A549 (cell line): ENCODE results near the gene CCDC102B. TPM values are rescaled to one million over a fixed set of nuclear protein-coding genes. Genes with fewer than 3 reads are reported as not detected.

Experiments used
- ATAC-seq, 2 experiments: fragments of 200-7000 bp in 1 of 2; fragments of >200 bp in 1 of 2; cut with Nextera tagmentation in 1 of 2; cut with Tn5 transposase in 1 of 2; 3 replicates each; pipeline versions ENCODE4 v1.8.0 to v1.9.1; 2018 to 2020; ENCODE audit warnings: mild to moderate bottlenecking in 1 of 2, moderate library complexity in 1 of 2
- CTCF ChIA-PET: fragments of 300-600 bp; sonication (Branson Sonifier 250); formaldehyde crosslinking; extraction: SDS; loops from one replicate; lab custom pipeline; 2021; ENCODE audit warnings: antibody characterized with exemption, inconsistent platforms; lab: Yijun Ruan, JAX
- POLR2A ChIA-PET: fragments of 350-600 bp; formaldehyde crosslinking; extraction: SDS; loops from one replicate; lab custom pipeline; 2021; ENCODE audit warnings: antibody characterized with exemption, inconsistent platforms; lab: Yijun Ruan, JAX
- DNase-seq, 2 experiments: peaks; one replicate each; pipeline versions ENCODE4 v3.0.0 to v3.0.0-alpha.2; 2011 to 2016; ENCODE audit warnings: low read depth in 1 of 2, low spot score in 1 of 2
- FAIRE-seq: peaks from 2 replicates; lab custom pipeline; 2011; peaks lifted over from hg19 to GRCh38; lab: Jason Lieb, UNC
- H3K27ac ChIP-seq, 2 experiments: fragments of >200 bp; sonication (Bioruptor Twin); formaldehyde crosslinking; 3 replicates each; pipeline ENCODE4 v1.5.1; 2016 to 2017
- H3K4me1 ChIP-seq: fragments of >200 bp; sonication (Bioruptor Twin); formaldehyde crosslinking; 3 replicates; pipeline ENCODE4 v1.6.1; 2016
- H3K4me2 ChIP-seq: fragments of >200 bp; sonication (Bioruptor Twin); formaldehyde crosslinking; 3 replicates; pipeline ENCODE4 v1.6.1; 2016
- H3K4me3 ChIP-seq: fragments of >200 bp; sonication (Bioruptor Twin); formaldehyde crosslinking; 3 replicates; pipeline ENCODE4 v1.5.1; 2016
- H3K9me3 ChIP-seq: fragments of >200 bp; sonication (Bioruptor Twin); formaldehyde crosslinking; 3 replicates; pipeline ENCODE4 v1.6.1; 2016
- BHLHE40 ChIP-seq: IDR thresholded peaks from 2 replicates; pipeline ENCODE4 v1.6.1; 2012; ENCODE audit warnings: low read depth, low read length, inconsistent platforms
- CBX8 ChIP-seq: fragments of 200-600 bp; sonication (generic); IDR thresholded peaks from 2 replicates; pipeline ENCODE4 v1.6.1; 2016
- CEBPB ChIP-seq, 2 experiments: fragments of >200 bp in 1 of 2; sonication (Bioruptor Twin) in 1 of 2; formaldehyde crosslinking in 1 of 2; IDR thresholded peaks; 2 replicates each; pipeline ENCODE4 v1.6.1; 2012 to 2016
- CHD4 ChIP-seq: fragments of 200-600 bp; sonication (generic); IDR thresholded peaks from 2 replicates; pipeline ENCODE4 v1.6.1; 2016; ENCODE audit warnings: antibody characterized with exemption, mild to moderate bottlenecking, borderline replicate concordance
- HOXA7 ChIP-seq: fragments of 250-450 bp; sonication (Bioruptor Pico); IDR thresholded peaks from 2 replicates; pipeline ENCODE4 v1.5.0; 2020; ENCODE audit warnings: mild to moderate bottlenecking, moderate library complexity
- JUNB ChIP-seq: fragments of >200 bp; sonication (Bioruptor Twin); formaldehyde crosslinking; IDR thresholded peaks from 2 replicates; pipeline ENCODE4 v1.6.1; 2016
- KDM1A ChIP-seq: fragments of 200-600 bp; sonication (generic); IDR thresholded peaks from 2 replicates; pipeline ENCODE4 v1.6.1; 2016; ENCODE audit warnings: low read depth, mild to moderate bottlenecking
- MYC ChIP-seq: IDR thresholded peaks from 2 replicates; pipeline ENCODE4 v1.6.1; 2012; ENCODE audit warnings: mild to moderate bottlenecking, inconsistent platforms, low read length, improper control_type of control experiment, borderline replicate concordance
- NFE2L2 ChIP-seq: fragments of 150-350 bp; conservative IDR thresholded peaks from 2 replicates; pipeline ENCODE4 v1.6.1; 2014; ENCODE audit warnings: low read length
- NPAS2 ChIP-seq: fragments of 250-450 bp; sonication (Bioruptor Pico); IDR thresholded peaks from 2 replicates; pipeline ENCODE4 v1.8.0; 2022; ENCODE audit warnings: mild to moderate bottlenecking, moderate library complexity, borderline replicate concordance
- NR3C1 ChIP-seq: fragments of >200 bp; sonication (Bioruptor Twin); formaldehyde crosslinking; IDR thresholded peaks from 3 replicates; pipeline ENCODE4 v1.6.1; 2017
- RAD21 ChIP-seq, 2 experiments: fragments of >200 bp in 1 of 2; sonication (Bioruptor Twin) in 1 of 2; formaldehyde crosslinking in 1 of 2; IDR thresholded peaks in 1 of 2; conservative IDR thresholded peaks in 1 of 2; 2 replicates in 1 of 2; 3 replicates in 1 of 2; pipeline ENCODE4 v1.6.1; 2012 to 2018; ENCODE audit warnings: inconsistent platforms in 1 of 2
- RARB ChIP-seq: fragments of 250-450 bp; sonication (Bioruptor Pico); IDR thresholded peaks from 2 replicates; pipeline ENCODE4 v1.8.0; 2021; ENCODE audit warnings: mild to moderate bottlenecking, moderate library complexity
- RCOR1 ChIP-seq: fragments of 150-350 bp; IDR thresholded peaks from 2 replicates; pipeline ENCODE4 v1.6.1; 2014; ENCODE audit warnings: antibody characterized with exemption, low read length, low read depth
- RNF2 ChIP-seq: fragments of 200-600 bp; sonication (generic); IDR thresholded peaks from 2 replicates; pipeline ENCODE4 v1.6.1; 2016; ENCODE audit warnings: low read depth, mild to moderate bottlenecking, antibody characterized with exemption, moderate library complexity, borderline replicate concordance
- SMC3 ChIP-seq: fragments of >200 bp; sonication (Bioruptor Twin); formaldehyde crosslinking; IDR thresholded peaks from 3 replicates; pipeline ENCODE4 v1.6.1; 2018; ENCODE audit warnings: inconsistent platforms
- ZC3H11A ChIP-seq: fragments of 450-650 bp; IDR thresholded peaks from 2 replicates; pipeline ENCODE4 v1.6.1; 2014; ENCODE audit warnings: antibody characterized with exemption, mild to moderate bottlenecking
- ZFP36 ChIP-seq: fragments of 450-650 bp; IDR thresholded peaks from 2 replicates; pipeline ENCODE4 v1.6.1; 2014; ENCODE audit warnings: borderline replicate concordance; ENCODE audit not compliant: partially characterized antibody
- WGBS: methylation state at CpG from one replicate; pipeline ENCODE4 v1.1.6; 2017; ENCODE audit errors: missing lambda C conversion rate; 5-methylcytosine and 5-hydroxymethylcytosine counted together
- polyA plus RNA-seq, 4 experiments: library from polyadenylated mRNA; depleted of rRNA in 3 of 4; stranded (reverse); fragments of >200 nt; fragmentation: RNase III in 1 of 4; extraction: RNeasy Plus Mini Kit Qiagen cat#74134 plus additional on column Dnase treatment in 1 of 4; gene quantifications; 2 replicates in 3 of 4; 3 replicates in 1 of 4; pipeline ENCODE4 v1.2.3, GENCODE V29; 2011 to 2017
- TF ChIP-seq, protein P1 (sequence below): fragments of 250-450 bp; sonication (Bioruptor Pico); IDR thresholded peaks from 2 replicates; pipeline ENCODE4 v1.5.0; 2021; ENCODE audit warnings: mild to moderate bottlenecking, moderate library complexity, borderline replicate concordance
- TF ChIP-seq, protein P2 (sequence below): fragments of 150-350 bp; IDR thresholded peaks from 2 replicates; pipeline ENCODE4 v1.6.1; 2014; ENCODE audit warnings: low read depth, mild to moderate bottlenecking, low read length
- TF ChIP-seq, protein P3 (sequence below): fragments of >200 bp; sonication (Bioruptor Twin); formaldehyde crosslinking; IDR thresholded peaks from 3 replicates; pipeline ENCODE4 v1.6.1; 2016
- TF ChIP-seq, protein P4 (sequence below): fragments of 200-600 bp; sonication (generic); IDR thresholded peaks from 2 replicates; pipeline ENCODE4 v1.6.1; 2016; ENCODE audit warnings: antibody characterized with exemption, mild to moderate bottlenecking, moderate library complexity
- TF ChIP-seq, protein P5 (sequence below): fragments of >200 bp; sonication (Bioruptor Twin); formaldehyde crosslinking; IDR thresholded peaks from 2 replicates; pipeline ENCODE4 v1.6.1; 2016
- TF ChIP-seq, protein P6 (sequence below): fragments of 250-450 bp; sonication (Bioruptor Pico); IDR thresholded peaks from 2 replicates; pipeline ENCODE4 v1.5.0; 2020; ENCODE audit warnings: low read depth, mild to moderate bottlenecking, moderate library complexity
- TF ChIP-seq, protein P7 (sequence below): fragments of >200 bp; sonication (Bioruptor Twin); formaldehyde crosslinking; IDR thresholded peaks from 3 replicates; pipeline ENCODE4 v1.5.1; 2016

The CCDC102B gene
- polyA plus RNA-seq, 2 of the 4 experiments (the other 2 are of a cell fraction) = 1.2 to 1.6 TPM

DNA sequence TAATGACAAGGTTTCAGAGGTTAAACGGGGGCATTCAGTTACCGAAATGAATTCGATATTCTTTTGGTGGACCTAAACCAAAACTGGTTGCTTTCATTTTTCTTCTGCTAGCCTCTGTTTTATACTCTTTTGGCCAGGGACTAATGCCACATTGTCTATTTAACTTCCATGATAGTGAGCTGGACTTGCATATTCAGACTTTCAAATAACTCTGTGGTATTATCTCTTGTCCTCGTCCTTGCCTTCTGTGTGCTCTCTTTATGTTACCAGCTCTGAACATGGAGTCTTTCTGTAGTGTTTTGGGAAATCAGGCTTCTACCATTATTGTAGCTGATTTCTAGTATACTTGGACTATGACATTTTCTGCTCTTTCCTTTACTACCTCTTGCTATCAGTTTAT is 75.1 kb downstream of the CCDC102B start:
- no peak for ATAC-seq
- H3K4me3 ChIP-seq = no peak overlapping the region
- no peak for DNase-seq
- 41% methylated on average over 4 of the region's 4 CpGs for WGBS
- no peak for FAIRE-seq
- no peak overlapping the region for H3K27ac ChIP-seq
- no peaks in the 10 kb centered on the region for H3K4me1 ChIP-seq
- no peak overlapping the region for H3K4me2 ChIP-seq
- ChIA-PET POLR2A (no interaction called here), CTCF (no interaction called here)
- TF ChIP-seq ZFP36 (no peak), NPAS2 (CRISPR knock-in tag) (no peak), CEBPB (IDR thresholded peaks at IDR 0.05) (no peak), BHLHE40 (no peak), JUNB (no peak), RAD21 (conservative IDR thresholded peaks at IDR 0.05 in 1 of 2, IDR thresholded peaks at IDR 0.05 in 1 of 2) (no peak), RCOR1 (no peak), KDM1A (no peak), SMC3 (no peak), NR3C1 (no peak), MYC (no peak), NFE2L2 (no peak), RNF2 (no peak)
- TF ChIP-seq, protein P1, sequence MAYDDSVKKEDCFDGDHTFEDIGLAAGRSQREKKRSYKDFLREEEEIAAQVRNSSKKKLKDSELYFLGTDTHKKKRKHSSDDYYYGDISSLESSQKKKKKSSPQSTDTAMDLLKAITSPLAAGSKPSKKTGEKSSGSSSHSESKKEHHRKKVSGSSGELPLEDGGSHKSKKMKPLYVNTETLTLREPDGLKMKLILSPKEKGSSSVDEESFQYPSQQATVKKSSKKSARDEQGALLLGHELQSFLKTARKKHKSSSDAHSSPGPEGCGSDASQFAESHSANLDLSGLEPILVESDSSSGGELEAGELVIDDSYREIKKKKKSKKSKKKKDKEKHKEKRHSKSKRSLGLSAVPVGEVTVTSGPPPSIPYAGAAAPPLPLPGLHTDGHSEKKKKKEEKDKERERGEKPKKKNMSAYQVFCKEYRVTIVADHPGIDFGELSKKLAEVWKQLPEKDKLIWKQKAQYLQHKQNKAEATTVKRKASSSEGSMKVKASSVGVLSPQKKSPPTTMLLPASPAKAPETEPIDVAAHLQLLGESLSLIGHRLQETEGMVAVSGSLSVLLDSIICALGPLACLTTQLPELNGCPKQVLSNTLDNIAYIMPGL (CRISPR knock-in tag) = no peak
- TF ChIP-seq, protein P2, sequence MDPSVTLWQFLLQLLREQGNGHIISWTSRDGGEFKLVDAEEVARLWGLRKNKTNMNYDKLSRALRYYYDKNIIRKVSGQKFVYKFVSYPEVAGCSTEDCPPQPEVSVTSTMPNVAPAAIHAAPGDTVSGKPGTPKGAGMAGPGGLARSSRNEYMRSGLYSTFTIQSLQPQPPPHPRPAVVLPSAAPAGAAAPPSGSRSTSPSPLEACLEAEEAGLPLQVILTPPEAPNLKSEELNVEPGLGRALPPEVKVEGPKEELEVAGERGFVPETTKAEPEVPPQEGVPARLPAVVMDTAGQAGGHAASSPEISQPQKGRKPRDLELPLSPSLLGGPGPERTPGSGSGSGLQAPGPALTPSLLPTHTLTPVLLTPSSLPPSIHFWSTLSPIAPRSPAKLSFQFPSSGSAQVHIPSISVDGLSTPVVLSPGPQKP = no peak
- TF ChIP-seq, protein P3, sequence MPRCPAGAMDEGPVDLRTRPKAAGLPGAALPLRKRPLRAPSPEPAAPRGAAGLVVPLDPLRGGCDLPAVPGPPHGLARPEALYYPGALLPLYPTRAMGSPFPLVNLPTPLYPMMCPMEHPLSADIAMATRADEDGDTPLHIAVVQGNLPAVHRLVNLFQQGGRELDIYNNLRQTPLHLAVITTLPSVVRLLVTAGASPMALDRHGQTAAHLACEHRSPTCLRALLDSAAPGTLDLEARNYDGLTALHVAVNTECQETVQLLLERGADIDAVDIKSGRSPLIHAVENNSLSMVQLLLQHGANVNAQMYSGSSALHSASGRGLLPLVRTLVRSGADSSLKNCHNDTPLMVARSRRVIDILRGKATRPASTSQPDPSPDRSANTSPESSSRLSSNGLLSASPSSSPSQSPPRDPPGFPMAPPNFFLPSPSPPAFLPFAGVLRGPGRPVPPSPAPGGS = no peak
- TF ChIP-seq, protein P4, sequence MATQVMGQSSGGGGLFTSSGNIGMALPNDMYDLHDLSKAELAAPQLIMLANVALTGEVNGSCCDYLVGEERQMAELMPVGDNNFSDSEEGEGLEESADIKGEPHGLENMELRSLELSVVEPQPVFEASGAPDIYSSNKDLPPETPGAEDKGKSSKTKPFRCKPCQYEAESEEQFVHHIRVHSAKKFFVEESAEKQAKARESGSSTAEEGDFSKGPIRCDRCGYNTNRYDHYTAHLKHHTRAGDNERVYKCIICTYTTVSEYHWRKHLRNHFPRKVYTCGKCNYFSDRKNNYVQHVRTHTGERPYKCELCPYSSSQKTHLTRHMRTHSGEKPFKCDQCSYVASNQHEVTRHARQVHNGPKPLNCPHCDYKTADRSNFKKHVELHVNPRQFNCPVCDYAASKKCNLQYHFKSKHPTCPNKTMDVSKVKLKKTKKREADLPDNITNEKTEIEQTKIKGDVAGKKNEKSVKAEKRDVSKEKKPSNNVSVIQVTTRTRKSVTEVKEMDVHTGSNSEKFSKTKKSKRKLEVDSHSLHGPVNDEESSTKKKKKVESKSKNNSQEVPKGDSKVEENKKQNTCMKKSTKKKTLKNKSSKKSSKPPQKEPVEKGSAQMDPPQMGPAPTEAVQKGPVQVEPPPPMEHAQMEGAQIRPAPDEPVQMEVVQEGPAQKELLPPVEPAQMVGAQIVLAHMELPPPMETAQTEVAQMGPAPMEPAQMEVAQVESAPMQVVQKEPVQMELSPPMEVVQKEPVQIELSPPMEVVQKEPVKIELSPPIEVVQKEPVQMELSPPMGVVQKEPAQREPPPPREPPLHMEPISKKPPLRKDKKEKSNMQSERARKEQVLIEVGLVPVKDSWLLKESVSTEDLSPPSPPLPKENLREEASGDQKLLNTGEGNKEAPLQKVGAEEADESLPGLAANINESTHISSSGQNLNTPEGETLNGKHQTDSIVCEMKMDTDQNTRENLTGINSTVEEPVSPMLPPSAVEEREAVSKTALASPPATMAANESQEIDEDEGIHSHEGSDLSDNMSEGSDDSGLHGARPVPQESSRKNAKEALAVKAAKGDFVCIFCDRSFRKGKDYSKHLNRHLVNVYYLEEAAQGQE = no peak
- no peaks in the 10 kb centered on the region for H3K9me3 ChIP-seq

DNA sequence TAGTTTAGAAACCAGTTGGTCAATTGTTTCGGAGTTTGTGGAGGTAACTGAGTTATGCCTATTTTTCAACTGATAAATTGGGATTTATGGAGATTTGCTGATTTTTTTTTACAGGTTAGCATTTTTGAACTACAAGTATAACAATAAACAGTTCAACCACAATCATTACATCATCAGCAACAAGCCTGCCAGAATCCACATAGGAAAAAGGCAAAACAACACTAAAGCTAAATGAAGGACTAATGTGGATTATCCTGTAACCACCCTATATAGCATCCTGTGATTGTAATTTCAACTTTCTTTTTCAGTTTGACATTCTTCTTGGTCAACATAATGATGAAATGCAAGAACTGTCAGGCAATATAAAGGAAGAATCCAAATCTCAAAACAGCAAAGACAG is 76.5 kb downstream of the CCDC102B start:
- Histone ChIP-seq H3K9me3 (no peaks in the 10 kb centered on the region), H3K4me2 (no peak overlapping the region), H3K4me3 (no peak overlapping the region), H3K27ac (no peak overlapping the region), H3K4me1 (no peaks in the 10 kb centered on the region)
- ChIA-PET POLR2A (no interaction called here), CTCF (no interaction called here)
- DNase-seq = no peak
- no peak for ATAC-seq
- WGBS = 0% methylated on average over 1 of the region's 1 CpG
- FAIRE-seq = no peak
- TF ChIP-seq BHLHE40 = no peak
- no peak for TF ChIP-seq ZC3H11A
- no peak for TF ChIP-seq JUNB
- no peak for TF ChIP-seq CBX8
- TF ChIP-seq, protein P5, sequence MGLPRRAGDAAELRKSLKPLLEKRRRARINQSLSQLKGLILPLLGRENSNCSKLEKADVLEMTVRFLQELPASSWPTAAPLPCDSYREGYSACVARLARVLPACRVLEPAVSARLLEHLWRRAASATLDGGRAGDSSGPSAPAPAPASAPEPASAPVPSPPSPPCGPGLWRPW = no peak
- no peak for TF ChIP-seq RARB (CRISPR knock-in tag)
- TF ChIP-seq, protein P6, sequence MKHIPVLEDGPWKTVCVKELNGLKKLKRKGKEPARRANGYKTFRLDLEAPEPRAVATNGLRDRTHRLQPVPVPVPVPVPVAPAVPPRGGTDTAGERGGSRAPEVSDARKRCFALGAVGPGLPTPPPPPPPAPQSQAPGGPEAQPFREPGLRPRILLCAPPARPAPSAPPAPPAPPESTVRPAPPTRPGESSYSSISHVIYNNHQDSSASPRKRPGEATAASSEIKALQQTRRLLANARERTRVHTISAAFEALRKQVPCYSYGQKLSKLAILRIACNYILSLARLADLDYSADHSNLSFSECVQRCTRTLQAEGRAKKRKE = no peak
- TF ChIP-seq HOXA7 (CRISPR knock-in tag) = no peak
- TF ChIP-seq, protein P1 (CRISPR knock-in tag) = no peak
- TF ChIP-seq, protein P7, sequence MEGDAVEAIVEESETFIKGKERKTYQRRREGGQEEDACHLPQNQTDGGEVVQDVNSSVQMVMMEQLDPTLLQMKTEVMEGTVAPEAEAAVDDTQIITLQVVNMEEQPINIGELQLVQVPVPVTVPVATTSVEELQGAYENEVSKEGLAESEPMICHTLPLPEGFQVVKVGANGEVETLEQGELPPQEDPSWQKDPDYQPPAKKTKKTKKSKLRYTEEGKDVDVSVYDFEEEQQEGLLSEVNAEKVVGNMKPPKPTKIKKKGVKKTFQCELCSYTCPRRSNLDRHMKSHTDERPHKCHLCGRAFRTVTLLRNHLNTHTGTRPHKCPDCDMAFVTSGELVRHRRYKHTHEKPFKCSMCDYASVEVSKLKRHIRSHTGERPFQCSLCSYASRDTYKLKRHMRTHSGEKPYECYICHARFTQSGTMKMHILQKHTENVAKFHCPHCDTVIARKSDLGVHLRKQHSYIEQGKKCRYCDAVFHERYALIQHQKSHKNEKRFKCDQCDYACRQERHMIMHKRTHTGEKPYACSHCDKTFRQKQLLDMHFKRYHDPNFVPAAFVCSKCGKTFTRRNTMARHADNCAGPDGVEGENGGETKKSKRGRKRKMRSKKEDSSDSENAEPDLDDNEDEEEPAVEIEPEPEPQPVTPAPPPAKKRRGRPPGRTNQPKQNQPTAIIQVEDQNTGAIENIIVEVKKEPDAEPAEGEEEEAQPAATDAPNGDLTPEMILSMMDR = no peak
- no peak for TF ChIP-seq CHD4
